HEK293 (cell line): ENCODE measurements around the gene NUDT11.

ENCODE experiments used
- CTCF ChIA-PET: fragments of 350-600 bp; formaldehyde crosslinking; extraction: SDS; loops from one replicate; lab custom pipeline; 2021; ENCODE audit warnings: antibody characterized with exemption; lab: Yijun Ruan, JAX
- POLR2A ChIA-PET: fragments of 300-600 bp; formaldehyde crosslinking; extraction: SDS; loops from one replicate; lab custom pipeline; 2020; ENCODE audit warnings: antibody characterized with exemption, inconsistent platforms; lab: Yijun Ruan, JAX
- H3K27ac ChIP-seq: fragments of 200-500 bp; sonication (Bioruptor generic); 2 replicates; pipeline ENCODE4 v1.5.1; 2014; ENCODE audit warnings: low read depth, low read length, control low read depth, inconsistent platforms; ENCODE audit errors: extremely low read depth
- H3K36me3 ChIP-seq, 2 experiments: fragments of 200-500 bp in 1 of 2; sonication (Bioruptor generic) in 1 of 2; 1 replicate in 1 of 2; 2 replicates in 1 of 2; pipeline ENCODE4 v1.5.1; 2014 to 2017; ENCODE audit warnings: inconsistent platforms in 2 of 2, low read length in 2 of 2; ENCODE audit not compliant: control insufficient read depth in 2 of 2, insufficient read depth in 1 of 2
- H3K4me1 ChIP-seq: fragments of 200-500 bp; sonication (Bioruptor generic); 2 replicates; pipeline ENCODE4 v1.5.1; 2014; ENCODE audit warnings: mild to moderate bottlenecking, low read length, inconsistent platforms; ENCODE audit not compliant: control insufficient read depth, insufficient read depth
- H3K4me3 ChIP-seq: 2 replicates; pipeline ENCODE4 v1.5.1; 2011; ENCODE audit warnings: low read depth, mild to moderate bottlenecking, control low read depth, low read length, moderate library complexity
- H3K9me3 ChIP-seq: fragments of 200-500 bp; sonication (Bioruptor generic); 2 replicates; pipeline ENCODE4 v1.5.1; 2014; ENCODE audit warnings: low read depth, low read length, inconsistent platforms; ENCODE audit not compliant: control insufficient read depth, insufficient read depth
- ZIC2 ChIP-seq: fragments of 450-650 bp; formaldehyde crosslinking; IDR thresholded peaks from 2 replicates; pipeline ENCODE4 v1.5.1; 2016; ENCODE audit warnings: missing biosample characterization, missing genetic modification characterization
- ZNF26 ChIP-seq: fragments of 450-650 bp; formaldehyde crosslinking; IDR thresholded peaks from 2 replicates; pipeline ENCODE4 v1.5.1; 2016; ENCODE audit warnings: missing biosample characterization, missing genetic modification characterization

NUDT11 gene

GRCh38 chrX:51440365-51440764 lies 56.0 kb downstream of the NUDT11 start:
- no peaks in the 10 kb centered on the region for H3K9me3 ChIP-seq
- POLR2A ChIA-PET: no interaction called here
- CTCF ChIA-PET: interaction anchor here (1.2 kb wide), 1 partner anchor 19 kb away, joined by 3 read pairs; no protein-coding TSS in a partner anchor
- no peak overlapping the region for H3K27ac ChIP-seq
- H3K36me3 ChIP-seq: no peaks in the 10 kb centered on the region
- TF ChIP-seq ZIC2 (tag by site-specific recombination): 0 out of 2 replicates have a peak, but pooled peaks have one; percentile 10
- no peak for TF ChIP-seq ZNF26 (tag by site-specific recombination)
- no peak overlapping the region for H3K4me3 ChIP-seq
- H3K4me1 ChIP-seq: no peaks in the 10 kb centered on the region
